HG03439 (cell line): ENCODE measurements around the gene TLR10.
"Not testable (repeated sequence)": the region's sequence is repeated elsewhere in the genome, so short reads cannot be mapped to it uniquely, and the experiment has no call there.

Source experiments
- ATAC-seq: cut with Tn5 transposase; IDR thresholded peaks from one replicate; pipeline ENCODE4 v1.9.1; 2021; ENCODE audit warnings: mild to moderate bottlenecking, moderate library complexity; ENCODE audit not compliant: unreplicated experiment

TLR10 gene

DNA sequence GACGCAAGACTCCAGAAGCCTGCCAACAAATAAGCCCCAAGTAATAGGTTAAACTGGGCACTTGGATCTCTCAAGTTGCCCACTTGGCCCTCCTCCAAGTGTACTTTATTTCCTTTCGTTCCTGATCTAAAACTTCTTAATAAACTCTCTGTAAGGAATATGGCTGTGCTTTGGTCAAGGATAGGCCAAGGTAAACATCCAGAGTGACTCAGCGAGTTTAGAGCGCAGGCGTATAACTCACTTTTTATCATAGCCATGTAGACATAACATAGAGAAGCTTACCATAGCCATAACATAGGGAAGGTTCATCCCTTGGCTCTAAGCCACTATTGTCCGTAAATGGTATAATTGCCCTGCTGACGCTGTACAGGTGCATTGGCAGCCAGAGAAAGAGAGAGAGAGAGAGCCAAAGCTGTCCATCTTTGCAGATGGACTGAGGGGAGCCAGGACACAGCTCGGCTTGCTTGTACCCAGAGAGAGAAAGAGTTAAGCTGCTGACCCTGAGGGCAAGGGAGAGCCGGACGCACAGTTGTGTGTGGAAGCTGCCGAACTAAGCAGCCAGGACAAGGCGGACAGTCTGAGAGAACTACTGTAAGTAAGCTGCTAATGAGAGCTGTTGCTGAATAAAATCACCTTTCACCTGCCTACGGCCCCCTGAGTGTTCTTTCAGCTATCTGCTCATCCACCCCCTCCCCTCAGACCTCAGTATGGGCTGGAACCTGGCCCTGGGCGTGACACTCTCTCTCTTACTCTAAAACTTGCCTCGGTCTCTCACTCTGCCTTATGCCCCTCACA lies 20.0 kb upstream of the TLR10 start:
- ATAC-seq = no peak

DNA sequence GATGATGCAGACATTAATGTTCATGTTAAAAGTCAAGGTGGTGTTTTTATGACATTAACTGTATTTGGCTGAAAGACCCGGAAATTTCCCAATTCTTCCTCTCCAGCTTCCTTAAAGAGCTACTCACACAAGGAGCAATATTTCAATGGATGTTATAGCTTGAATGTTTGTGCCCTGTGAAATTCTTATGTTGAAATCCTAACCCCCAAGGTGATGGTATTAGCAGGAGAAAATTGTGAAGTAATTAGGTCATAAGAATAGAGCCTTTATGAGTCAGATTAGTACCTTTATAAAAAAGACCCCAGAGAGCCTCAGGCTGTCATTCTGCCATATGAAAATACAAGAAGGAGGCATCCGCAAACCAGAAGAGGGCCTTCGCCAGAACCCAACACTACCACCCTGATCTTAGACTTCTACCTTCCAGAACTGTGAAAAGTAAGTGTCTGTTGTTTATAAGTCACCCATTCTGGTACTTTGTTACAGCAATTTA lies 18.2 kb upstream of the TLR10 start:
- ATAC-seq = no peak

DNA sequence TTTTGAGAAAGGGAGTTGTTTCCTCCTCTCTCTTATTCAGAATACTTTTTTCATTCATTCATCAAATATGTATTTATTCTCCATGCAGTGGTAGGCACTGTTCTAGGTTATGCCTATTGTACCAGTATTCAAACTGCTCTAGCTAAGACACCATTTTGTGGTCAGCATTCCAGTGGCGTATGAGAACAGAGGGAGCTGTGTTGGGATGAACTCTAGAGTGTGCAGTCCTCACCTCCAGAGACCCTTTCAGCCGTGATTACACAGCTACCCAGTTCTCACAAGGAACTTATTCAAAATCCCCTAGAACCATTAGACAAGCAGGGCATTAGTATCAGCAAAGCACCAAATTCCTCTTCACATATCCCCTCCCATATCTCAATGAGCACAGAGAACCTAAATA lies 17.6 kb upstream of the TLR10 start:
- no peak for ATAC-seq

DNA sequence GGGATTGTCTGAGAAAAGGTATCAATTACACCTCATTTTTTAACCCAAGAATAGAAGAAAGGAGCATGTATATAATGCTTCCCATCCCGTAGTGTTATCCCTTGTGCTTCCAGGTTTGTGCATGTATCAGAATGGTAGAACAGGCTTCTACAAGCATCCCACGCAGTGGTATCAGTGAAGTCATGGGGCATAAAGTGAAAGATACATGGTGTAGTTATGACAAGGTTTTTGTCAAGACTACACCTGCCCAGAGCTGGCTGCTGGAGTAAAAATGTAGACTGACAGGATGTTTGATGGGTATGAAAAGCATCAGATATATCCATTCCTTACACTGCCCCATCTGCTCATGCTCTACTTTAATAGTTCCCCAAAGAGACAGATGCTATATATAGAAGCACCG lies 12.3 kb upstream of the TLR10 start:
- ATAC-seq = no peak

- no peak for ATAC-seq
These were observed 11.3 kb upstream of the TLR10 start for GRCh38 chr4:38794051-38794450.

DNA sequence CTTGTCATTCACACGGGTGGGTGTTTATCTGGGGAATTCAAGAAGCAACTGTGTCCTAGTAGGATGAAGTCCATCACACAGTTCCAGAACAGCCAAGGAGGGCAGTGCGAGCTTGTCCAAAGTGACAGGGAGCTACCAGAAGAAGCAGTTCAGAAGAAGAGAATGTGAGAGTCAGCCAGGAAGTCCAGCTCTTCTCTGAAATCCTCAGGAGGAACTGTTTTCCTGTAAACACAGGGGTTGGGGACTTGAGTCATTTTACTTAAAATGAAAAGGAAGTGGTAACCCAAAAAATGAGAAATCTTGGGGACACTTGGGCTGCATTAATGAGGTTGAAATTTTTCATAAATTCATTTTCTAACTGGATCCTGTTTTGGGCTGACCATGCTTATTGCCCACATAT lies 8.2 kb upstream of the TLR10 start:
- ATAC-seq = no peak

DNA sequence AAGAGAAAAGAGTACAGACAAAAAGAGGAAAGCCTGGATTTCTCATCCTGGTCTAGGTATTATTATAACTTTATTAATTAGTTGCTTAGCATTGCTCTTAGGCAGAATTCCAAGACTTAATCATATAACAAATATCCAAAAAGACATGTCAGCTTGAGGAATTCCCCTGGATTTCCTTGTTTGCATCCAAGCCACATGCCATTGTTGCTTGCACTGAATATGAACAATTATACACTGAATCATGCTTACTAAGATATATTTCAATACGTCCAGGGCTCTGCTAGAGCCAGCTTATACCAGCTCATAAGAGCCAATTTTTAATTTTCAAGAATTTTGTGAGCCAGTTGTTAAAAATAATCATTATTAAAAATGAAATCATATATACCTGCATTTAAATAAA lies 5.5 kb upstream of the TLR10 start:
- no peak for ATAC-seq

DNA sequence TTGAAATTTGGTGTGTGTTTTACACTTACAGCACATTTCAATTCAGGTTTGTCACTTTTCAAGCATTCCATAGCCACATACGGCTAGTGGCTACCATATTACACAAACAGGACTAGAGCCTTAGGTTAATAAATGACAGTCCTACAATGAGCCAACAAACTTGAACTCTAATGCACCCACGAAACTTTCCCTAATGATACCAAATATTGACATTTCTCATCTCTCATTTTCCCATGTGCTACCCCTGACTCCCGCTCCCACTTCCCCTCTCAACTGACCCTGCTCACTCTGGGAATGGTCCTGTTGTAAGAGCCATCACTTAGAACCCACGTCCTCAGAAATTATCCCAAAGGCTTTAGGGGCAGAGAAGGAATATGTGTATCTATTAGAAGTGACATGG lies 4.9 kb upstream of the TLR10 start:
- no peak for ATAC-seq

DNA sequence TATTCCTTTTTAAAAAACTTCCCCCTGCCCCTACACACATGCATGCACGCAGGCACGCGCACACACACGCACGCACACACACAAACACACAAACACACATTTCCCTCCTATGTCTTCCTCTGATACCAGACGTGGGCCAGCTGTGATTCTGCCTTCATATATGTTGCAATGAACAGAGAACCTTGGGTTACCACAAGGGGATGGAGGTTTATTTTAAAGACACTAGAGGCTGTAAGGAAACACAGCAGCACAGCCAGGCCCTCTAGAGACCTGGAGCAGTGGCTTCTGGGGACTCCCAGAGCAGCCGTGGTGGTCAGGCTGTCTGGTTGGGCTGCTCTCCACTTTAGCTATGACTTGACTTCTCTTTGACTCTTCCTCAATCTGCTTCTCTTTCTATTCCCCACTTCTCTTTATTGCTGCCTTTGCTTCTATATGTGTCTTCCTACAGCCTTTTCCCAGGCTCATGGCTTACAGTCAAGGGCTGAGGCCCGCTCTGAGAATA lies 3.2 kb upstream of the TLR10 start:
- ATAC-seq = no peak

DNA sequence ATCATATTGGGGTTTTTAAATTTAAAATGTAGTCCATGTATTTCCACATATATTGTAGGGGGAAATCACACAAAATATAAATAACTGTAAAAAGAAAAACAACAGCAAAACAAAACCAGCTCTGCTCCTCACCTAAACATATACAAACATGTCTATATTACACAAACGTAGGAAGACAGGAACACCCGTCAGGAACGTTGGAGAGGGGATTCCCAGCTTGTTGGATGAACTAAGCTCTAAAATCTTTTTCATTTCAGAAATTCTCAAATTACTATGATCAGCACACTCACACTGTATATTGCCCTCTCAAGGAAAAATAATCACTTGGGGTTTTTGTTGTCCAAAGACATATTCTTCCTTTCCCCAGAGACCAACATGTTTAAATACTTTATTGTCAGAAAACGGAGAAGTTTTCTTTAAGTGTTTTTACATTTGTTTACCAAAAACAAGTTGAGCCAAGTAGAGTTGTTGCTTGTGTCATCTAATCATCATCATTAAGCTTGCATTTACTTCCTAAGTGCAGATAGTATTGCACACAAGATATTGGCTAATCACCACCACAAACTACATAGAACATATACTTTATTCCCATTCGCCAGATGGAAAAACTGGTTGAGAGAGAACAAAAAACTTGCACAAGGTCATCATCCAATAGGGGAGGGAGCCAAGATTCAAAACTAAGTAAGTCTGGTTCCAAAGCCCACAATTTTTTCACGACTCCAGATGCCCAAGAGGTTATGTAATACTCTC lies 2.4 kb upstream of the TLR10 start:
- ATAC-seq = no peak

DNA sequence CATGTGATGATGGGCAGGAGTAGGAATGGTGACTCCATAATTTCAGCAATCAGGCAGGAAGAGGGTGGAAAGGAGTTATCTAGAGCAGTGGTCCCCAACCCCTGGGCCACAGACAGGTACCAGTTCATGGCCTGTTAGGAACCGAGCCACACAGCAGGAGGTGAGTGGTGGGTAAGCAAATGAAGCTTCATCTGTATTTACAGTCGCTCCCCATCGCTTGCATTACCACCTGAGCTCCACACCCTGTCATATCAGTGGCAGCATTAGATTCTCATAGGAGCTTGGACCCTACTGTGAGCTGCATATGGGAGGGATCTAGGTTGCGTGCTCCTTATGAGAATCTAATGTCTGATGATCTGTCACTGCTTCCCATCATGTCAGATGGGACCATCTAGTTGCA lies 1.4 kb upstream of the TLR10 start:
- ATAC-seq = no peak

GRCh38 chr4:38783109-38783460 lies 295 bp upstream of the TLR10 start:
- ATAC-seq = no peak

DNA sequence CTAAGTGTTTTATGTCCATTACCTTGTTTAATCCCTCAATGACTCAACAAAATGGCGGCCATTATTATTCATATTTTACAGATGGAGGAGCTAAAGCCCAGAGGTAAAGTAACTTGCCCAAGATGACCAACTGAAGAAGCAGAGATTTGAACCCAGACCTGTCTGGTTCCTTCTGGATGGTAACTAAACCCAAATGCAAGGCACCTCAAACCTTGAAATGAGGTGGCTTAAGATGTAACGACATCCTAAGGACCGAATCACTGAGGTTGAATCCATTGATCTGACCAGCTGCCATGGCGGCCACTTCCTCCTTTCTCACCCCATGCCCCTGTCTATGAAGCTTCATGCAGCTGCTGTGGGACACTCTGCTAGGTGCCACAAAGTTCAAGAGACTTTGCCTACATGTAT lies 932 bp downstream of the TLR10 start:
- peak; percentile 22 for ATAC-seq

- ATAC-seq = no peak
These were observed 1.8 kb downstream of the TLR10 start for GRCh38 chr4:38780833-38781484.

- no peak for ATAC-seq
These were observed 3.0 kb downstream of the TLR10 start for GRCh38 chr4:38779790-38780189.

DNA sequence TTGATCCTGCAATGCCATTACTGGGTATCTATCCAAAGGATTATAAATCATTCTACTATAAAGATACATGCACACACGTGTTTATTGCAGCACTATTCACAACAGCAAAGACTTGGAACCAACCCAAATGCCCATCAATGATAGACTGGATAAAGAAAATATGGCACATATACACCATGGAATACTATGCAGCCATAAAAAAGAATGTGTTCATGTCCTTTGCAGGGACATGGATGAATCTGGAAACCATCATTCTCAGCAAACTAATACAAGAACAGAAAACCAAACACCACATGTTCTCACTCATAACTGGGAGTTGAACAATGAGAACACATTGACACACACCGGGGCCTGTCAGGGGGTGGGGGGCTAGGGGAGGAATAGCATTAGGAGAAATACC lies 4.9 kb downstream of the TLR10 start:
- ATAC-seq = not testable (repeated sequence)

DNA sequence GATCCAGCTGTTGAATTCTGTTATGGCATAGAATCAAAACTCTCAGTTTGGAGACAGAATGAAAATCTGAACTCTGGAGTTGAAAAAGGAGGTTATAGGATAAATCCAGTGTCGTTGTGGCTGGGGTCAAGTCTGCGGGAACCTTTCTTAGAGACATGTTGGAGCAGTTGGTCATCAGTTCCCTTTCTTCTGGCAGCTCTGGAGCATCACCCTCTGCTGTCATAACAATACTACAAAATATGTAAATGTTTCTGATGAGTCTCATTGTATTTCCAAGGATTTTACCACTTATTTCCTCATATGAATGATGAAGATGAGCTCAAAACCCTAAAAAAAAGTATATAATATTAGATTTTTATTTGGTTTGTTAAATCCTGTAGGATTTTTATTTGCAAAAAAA lies 7.5 kb downstream of the TLR10 start:
- ATAC-seq = no peak

- no peak for ATAC-seq
These were observed 8.4 kb downstream of the TLR10 start for GRCh38 chr4:38774181-38774955.

DNA sequence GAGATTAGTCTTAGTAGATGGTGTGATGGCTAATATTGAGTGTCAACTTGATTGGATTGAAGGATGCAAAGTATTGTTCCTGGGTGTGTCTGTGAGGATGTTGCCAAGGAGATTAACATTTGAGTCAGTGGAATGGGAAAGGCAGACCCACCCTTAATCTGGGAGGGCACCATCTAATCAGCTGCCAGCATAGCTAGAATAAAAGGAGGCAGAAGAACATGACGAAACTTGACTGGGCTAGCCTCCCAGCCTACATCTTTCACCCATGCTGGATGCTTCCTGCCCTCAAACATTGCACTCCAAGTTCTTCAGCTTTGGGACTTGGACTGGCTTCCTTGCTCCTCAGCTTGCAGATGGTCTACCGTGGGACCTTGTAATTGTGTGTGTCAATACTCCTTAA lies 12.5 kb downstream of the TLR10 start:
- not testable (repeated sequence) for ATAC-seq

GRCh38 chr4:38769857-38770256 lies 12.9 kb downstream of the TLR10 start:
- ATAC-seq = no peak

- ATAC-seq = no peak
These were observed 13.3 kb downstream of the TLR10 start for GRCh38 chr4:38769441-38769840.
